NCI-H2171 (cell line): Measurements from ENCODE around the gene KDSR.

Experiments
- DNase-seq: peaks from one replicate; lab custom pipeline; 2025; lab: John Stamatoyannopoulos, UW

KDSR gene, protein sequence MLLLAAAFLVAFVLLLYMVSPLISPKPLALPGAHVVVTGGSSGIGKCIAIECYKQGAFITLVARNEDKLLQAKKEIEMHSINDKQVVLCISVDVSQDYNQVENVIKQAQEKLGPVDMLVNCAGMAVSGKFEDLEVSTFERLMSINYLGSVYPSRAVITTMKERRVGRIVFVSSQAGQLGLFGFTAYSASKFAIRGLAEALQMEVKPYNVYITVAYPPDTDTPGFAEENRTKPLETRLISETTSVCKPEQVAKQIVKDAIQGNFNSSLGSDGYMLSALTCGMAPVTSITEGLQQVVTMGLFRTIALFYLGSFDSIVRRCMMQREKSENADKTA

DNA sequence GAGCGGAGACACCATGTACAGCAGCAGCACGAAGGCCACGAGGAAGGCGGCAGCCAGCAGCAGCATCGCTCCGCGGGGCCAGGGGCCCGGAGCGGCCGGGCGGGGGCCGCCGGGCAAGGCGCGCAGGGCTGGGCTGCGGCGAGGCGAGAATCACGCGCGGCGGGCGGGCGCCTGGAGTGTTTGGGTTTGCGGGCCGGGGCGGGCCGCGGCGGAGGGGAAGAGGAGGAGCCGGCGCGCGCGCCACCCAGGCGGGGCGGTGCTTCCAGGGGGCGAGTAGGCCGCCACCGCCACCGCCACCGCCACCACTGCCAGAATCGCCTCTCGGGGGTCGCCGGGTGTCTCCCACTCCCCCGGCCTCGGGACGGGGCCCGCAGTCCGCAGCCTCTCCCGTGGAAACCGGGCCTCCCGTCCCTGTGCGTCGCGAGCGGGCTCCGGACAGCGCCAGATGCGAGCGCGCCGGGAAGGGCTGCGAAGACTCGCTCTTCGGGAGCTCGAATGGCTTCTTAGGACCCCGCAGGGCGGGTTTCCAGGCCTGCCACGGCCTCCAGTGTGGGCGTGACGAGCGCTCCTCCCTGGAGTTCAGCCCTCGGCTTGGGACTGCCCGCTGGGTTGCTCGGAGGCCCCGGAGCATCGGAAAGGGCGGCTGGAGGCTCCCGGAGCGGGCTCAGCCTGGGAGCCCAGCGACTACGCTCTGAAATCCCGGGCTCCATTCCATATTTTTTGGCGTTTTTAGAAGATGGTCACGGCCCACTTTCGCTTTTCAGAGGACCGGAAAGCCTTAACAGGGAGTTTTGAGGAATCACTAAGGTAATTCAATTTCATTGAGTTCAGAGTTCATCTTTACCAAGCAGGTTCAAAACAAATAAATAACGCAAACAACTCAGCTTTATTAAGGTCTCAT, at the start of gene KDSR:
Gene KDSR (minus strand): TSS at position 154 of the 901 bp plus-strand sequence. CDS start 88 bp downstream, at position 66.
- DNase-seq: peak; percentile 96

DNA sequence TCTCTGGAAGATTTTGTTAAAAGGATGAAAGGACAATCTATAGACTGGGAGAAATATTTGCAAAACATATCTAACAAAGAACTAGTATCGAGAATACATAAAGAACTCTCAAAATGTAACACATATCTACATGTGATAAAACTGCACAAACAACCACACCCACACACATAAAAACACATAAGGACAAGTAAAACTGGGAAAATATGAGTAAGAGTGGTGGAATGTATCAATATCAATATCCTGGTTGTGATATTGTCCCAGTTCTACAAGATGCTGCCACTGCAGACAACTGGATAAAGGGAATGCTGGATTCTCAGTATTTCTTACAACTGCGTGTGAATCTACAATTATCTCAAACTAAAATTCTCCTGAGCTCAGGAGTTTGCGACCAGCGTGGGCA, 45.9 kb upstream of the KDSR start:
- DNase-seq: no peak

GRCh38 chr18:63410792-63411191, 43.8 kb upstream of the KDSR start:
- no peak for DNase-seq

DNA sequence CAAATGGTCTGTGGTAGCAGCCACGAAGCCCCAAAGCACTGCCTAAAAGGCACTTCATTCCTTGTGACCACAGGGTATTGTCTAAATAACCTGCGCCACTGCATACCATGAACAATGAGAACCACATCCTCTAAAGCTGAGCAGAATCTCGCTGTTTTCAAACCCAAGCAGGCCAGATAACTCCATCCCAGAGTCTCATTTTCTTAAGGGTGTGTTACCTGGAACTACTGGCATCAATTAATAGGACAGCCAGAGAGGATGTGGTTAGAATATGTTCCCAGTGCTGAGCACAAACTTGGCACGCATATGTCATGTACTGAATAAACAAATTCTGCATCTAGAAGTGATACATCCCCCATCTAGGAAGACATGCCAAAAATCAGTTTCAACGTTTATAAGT, 42.3 kb upstream of the KDSR start:
- no peak for DNase-seq

DNA sequence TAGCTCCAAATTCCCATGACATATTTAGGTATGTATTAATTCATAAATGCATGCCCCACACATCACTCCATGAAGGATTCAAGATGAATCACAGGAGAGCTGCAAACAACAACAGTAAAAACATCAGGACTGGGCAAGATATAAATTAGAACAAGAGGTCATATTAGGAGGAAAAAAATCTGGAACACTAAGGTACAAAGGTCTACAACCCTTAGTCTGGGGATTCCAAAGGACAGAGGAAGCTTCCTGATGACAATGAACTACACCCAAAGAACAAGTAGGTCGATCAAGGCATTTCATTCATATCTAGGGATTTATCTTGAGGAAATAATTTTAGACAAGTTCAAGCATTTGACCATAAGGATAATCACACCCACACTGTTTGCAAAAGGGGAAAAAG, 40.7 kb upstream of the KDSR start:
- no peak for DNase-seq

GRCh38 chr18:63405986-63406385, 39.0 kb upstream of the KDSR start:
- no peak for DNase-seq

DNA sequence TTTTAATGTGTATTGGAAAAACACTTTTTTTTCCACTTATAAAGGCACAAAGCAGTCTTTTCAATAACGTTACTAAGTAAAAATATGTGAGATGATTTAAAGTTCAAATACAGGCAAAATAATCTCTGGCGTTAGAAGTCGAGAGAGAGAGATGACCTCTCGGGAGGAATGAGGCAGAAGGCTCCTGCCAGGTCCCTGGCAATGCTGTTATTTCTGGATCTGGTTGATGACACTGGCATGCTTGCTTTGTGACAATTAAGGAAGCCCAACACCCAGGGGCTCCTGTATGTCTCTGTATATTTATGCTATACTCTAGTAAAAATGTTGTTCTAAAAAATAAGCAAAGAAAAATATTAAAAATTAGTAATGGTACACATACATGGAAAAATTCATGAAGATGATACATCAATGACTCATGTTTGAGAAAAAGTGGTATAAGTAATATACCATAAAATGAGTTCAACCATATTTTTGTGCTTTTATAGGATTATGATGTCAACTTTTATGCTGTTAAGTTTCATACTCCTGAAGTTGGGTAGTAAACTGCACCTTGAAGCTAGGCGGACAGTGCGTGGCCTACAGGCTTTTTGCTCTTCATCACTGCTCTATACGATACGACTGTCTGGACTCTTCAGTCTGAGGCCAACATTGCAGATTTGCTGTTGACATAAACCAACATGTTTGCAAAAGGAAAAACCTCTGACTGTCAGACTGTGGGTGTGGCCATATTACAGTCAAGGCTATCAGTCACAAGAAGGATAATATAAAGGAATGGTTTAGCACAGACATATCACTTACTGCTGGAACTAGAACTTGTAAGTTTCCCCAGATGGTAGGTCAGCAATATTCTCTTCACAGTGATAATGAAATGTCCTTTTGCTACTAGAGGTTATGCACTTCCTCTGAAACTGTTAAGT, 35.5 kb upstream of the KDSR start:
- no peak for DNase-seq

DNA sequence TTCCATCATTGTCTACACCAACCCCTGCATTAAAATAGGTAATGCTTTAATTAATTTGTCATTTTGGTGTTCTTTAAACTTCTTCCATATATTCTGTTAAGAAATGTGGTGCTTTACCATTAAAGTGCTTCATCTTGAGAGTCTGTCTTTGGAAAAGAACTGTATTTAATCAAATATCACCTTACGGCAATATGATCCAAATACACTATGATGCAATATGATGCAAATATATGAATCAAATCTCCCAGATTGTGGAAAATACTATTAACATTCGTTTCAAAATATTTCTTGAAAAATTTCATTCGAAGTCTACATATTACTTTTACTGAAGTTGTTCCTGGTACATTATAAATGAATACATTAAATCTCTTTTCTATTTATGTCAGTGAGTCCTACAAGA, 32.3 kb upstream of the KDSR start:
- DNase-seq: no peak

DNA sequence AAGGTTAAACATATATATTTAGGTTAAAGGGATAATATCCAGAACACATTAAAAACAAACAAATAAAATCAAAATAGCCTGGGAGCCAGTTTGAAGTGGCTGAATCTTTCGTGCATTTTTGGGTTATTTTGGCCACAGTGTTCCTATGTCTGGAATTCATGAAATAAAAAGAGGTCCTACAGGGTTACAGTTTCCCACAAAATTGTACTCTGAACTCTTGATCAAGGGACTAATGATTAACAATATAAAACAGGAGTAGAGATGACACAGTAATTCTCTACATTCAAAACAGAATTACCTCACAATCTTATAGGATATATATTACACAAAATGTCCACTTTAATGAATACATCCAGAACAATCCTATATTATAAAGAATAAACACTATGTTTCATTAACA, 30.3 kb upstream of the KDSR start:
- no peak for DNase-seq

- no peak for DNase-seq
Observed at GRCh38 chr18:63395503-63395902, 28.5 kb upstream of the KDSR start.

GRCh38 chr18:63394954-63395353, 27.9 kb upstream of the KDSR start:
- DNase-seq: no peak

- no peak for DNase-seq
Observed at GRCh38 chr18:63387861-63388260, 20.9 kb upstream of the KDSR start.

GRCh38 chr18:63382843-63383242, 15.8 kb upstream of the KDSR start:
- no peak for DNase-seq

DNA sequence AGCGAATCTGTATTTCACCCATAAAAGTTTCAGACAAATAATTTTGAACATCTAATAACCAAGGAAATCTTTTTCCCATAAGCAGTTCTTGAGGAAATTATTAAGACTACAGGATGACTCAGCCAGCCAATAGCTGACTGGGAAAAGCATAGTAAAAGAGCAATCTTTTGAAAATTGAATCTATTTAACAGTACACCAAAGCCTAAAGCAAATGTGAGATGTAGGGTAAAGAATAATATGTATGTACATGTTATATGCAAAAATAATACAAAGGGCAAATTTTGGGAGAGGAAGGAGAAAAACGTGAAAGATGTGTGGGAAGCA, 12.6 kb upstream of the KDSR start:
- DNase-seq: no peak

- no peak for DNase-seq
Observed at GRCh38 chr18:63378919-63379638, 12.1 kb upstream of the KDSR start.

- no peak for DNase-seq
Observed at GRCh38 chr18:63377275-63377980, 10.4 kb upstream of the KDSR start.

DNA sequence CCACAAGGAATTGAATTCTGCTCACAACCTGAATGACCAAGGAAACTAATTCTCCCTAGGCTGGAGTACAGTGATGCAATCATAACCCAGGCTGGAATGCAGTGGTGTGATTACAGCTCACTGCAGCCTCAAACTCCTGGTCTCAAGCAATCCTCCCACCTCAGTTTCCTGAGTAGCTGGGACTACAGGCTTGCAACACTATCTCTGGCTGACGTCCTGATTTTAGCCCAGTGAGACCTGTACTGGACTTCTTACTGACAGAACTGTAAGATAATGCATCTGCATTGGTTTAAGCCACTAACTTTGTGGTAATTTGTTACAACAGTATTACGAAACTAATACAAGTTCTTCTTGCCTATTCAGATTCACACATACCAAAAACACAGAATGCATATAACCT, 9.5 kb upstream of the KDSR start:
- no peak for DNase-seq

DNA sequence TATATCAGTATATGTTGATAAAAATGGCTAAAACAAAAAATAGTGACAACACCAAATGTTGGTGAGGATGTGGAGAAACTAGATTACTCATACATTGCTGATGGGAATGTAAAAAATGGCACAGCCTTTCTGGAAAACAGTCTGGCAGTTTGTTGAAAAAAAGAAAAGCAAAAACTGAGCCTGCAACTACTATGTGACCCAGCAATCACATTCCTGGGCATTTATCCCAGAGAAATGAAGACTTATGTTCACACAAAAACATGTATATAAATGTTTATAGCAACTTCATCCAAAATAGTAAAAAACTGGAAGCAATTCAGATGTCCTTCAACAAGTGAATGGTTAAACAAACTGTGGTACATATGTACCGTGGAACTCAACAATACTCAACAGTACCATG, 7.5 kb upstream of the KDSR start:
- no peak for DNase-seq

GRCh38 chr18:63373161-63373560, 6.2 kb upstream of the KDSR start:
- DNase-seq: no peak

- DNase-seq: no peak
Observed at GRCh38 chr18:63368611-63369010, 1.6 kb upstream of the KDSR start.
